Measurements from ENCODE around the gene PALM2AKAP2. TPM values are rescaled to one million over a fixed set of nuclear protein-coding genes. Genes with fewer than 3 reads are reported as not detected.

The PALM2AKAP2 gene
- total and polyA plus RNA-seq, 10 donors = 0.03 to 1.7 (median 1.2) TPM; not detected in 5

- Histone ChIP-seq H3K36me3 (no peaks in the 10 kb centered on the region), H3K9me3 (no peaks in the 10 kb centered on the region), H3K27ac (no peak overlapping the region), H3K4me3 (no peak overlapping the region), H3K4me1 (no peaks in the 10 kb centered on the region), H3K27me3 (replicated peaks in 1 of 7) (peaks cover 0 to 1% (median 0%) of the 10 kb centered on the region in 7 donors)
- no peak for DNase-seq
- 85 to 89% (median 86%) methylated on average over 3 of the region's 3 CpGs for WGBS, 5 donors
- TF ChIP-seq POLR2AphosphoS5 (IDR thresholded peaks at IDR 0.05) (no peak), POLR2A (IDR thresholded peaks at IDR 0.05) (no peak), CTCF (IDR thresholded peaks at IDR 0.05 in 8 of 11, conservative IDR thresholded peaks at IDR 0.05 in 3 of 11) (no peak)
- intact Hi-C loops (cut with DNase I; ENCODE audit: low total_unique reads) = no loop called here
Observed at GRCh38 chr9:109828254-109828653, 48.3 kb downstream of the PALM2AKAP2 start.

Measured in spleen (tissue), 11 donors.